Neural cell (in vitro differentiated cells): ENCODE data around the gene CANX. TPM values are rescaled to one million over a fixed set of nuclear protein-coding genes. Genes with fewer than 3 reads are reported as not detected.

Source experiments
- H2AFZ ChIP-seq: fragments of 200-600, 300-800 bp; sonication (generic), shearing (Covaris generic); 2 replicates; pipeline ENCODE4 v1.6.0; 2014; ENCODE audit warnings: low read depth, mild to moderate bottlenecking, antibody characterized with exemption, low read length, moderate library complexity
- H3F3A ChIP-seq: fragments of 200-600 bp; shearing (Covaris generic); 2 replicates; pipeline ENCODE4 v1.6.1; 2016; ENCODE audit warnings: mild to moderate bottlenecking, moderate library complexity, mixed read lengths, antibody characterized with exemption, low read length; ENCODE audit not compliant: insufficient read depth, poor library complexity, severe bottlenecking
- H3K27ac ChIP-seq: fragments of 200-600, 300-800 bp; sonication (generic), shearing (Covaris generic); 2 replicates; pipeline ENCODE4 v1.5.1; 2014; ENCODE audit warnings: mild to moderate bottlenecking, low read length, moderate library complexity
- H3K27me3 ChIP-seq: fragments of 300-800, 200-600 bp; sonication (generic), shearing (Covaris generic); 2 replicates; pipeline ENCODE4 v1.6.0; 2014; ENCODE audit warnings: mild to moderate bottlenecking, low read depth, low read length, moderate library complexity; ENCODE audit not compliant: insufficient read depth
- H3K36me3 ChIP-seq: fragments of 300-800, 200-600 bp; sonication (generic), shearing (Covaris generic); 2 replicates; pipeline ENCODE4 v1.5.1; 2014; ENCODE audit warnings: mild to moderate bottlenecking, antibody characterized with exemption, low read length, moderate library complexity; ENCODE audit not compliant: insufficient read depth
- H3K4me2 ChIP-seq: fragments of 300-800, 200-600 bp; sonication (generic), shearing (Covaris generic); 2 replicates; pipeline ENCODE4 v1.6.0; 2014; ENCODE audit warnings: mild to moderate bottlenecking, low read length
- H3K4me3 ChIP-seq: fragments of 300-800, 200-600 bp; sonication (generic), shearing (Covaris generic); 2 replicates; pipeline ENCODE4 v1.5.1; 2014; ENCODE audit warnings: mild to moderate bottlenecking, low read length, moderate library complexity
- H3K79me2 ChIP-seq: fragments of 200-600 bp; shearing (Covaris generic); replicated peaks from 2 replicates; pipeline ENCODE4 v1.6.0; 2014; ENCODE audit warnings: mild to moderate bottlenecking, low read length, moderate library complexity; ENCODE audit not compliant: insufficient read depth
- H3K9ac ChIP-seq: fragments of 300-800, 200-600 bp; sonication (generic), shearing (Covaris generic); 2 replicates; pipeline ENCODE4 v1.6.1; 2016; ENCODE audit warnings: mild to moderate bottlenecking, low read length, mixed read lengths
- H3K9me2 ChIP-seq: fragments of 200-600 bp; shearing (Covaris generic); 2 replicates; pipeline ENCODE4 v1.6.1; 2016; ENCODE audit warnings: mild to moderate bottlenecking, low read length, mixed read lengths; ENCODE audit not compliant: insufficient read depth
- H3K9me3 ChIP-seq: fragments of 200-600, 300-800 bp; sonication (generic), shearing (Covaris generic); 2 replicates; pipeline ENCODE4 v1.6.1; 2016; ENCODE audit warnings: mild to moderate bottlenecking, mixed run types, low read length, moderate library complexity, mixed read lengths
- H4K20me1 ChIP-seq: fragments of 200-600 bp; shearing (Covaris generic); 2 replicates; pipeline ENCODE4 v1.6.1; 2016; ENCODE audit warnings: mild to moderate bottlenecking, mixed run types; ENCODE audit not compliant: insufficient read depth
- CTCF ChIP-seq: fragments of 450-650 bp; IDR thresholded peaks from 2 replicates; pipeline ENCODE4 v1.5.1; 2014; ENCODE audit warnings: antibody characterized with exemption, mild to moderate bottlenecking, moderate library complexity; ENCODE audit not compliant: poor library complexity, severe bottlenecking
- EP300 ChIP-seq: fragments of 450-650 bp; conservative IDR thresholded peaks from 2 replicates; pipeline ENCODE4 v1.6.1; 2014; ENCODE audit warnings: antibody characterized with exemption, mild to moderate bottlenecking, moderate library complexity; ENCODE audit not compliant: poor library complexity, severe bottlenecking
- EZH2 ChIP-seq: fragments of 200-600, 300-800 bp; shearing (Covaris generic), sonication (generic); IDR thresholded peaks from 2 replicates; pipeline ENCODE4 v1.6.1; 2014; ENCODE audit warnings: antibody characterized with exemption, low read length, borderline replicate concordance, mild to moderate bottlenecking; ENCODE audit not compliant: insufficient read depth, poor library complexity, severe bottlenecking
- MXI1 ChIP-seq: fragments of 450-650 bp; conservative IDR thresholded peaks from 2 replicates; pipeline ENCODE4 v1.6.1; 2014; ENCODE audit warnings: antibody characterized with exemption, mild to moderate bottlenecking; ENCODE audit not compliant: poor library complexity, severe bottlenecking
- POLR2AphosphoS5 ChIP-seq: IDR thresholded peaks from 2 replicates; pipeline ENCODE4 v1.6.1; 2012
- RAD21 ChIP-seq: fragments of 450-650 bp; conservative IDR thresholded peaks from 2 replicates; pipeline ENCODE4 v1.6.1; 2014; ENCODE audit warnings: antibody characterized with exemption, mild to moderate bottlenecking, moderate library complexity
- REST ChIP-seq: IDR thresholded peaks from 2 replicates; pipeline ENCODE4 v1.6.1; 2012; ENCODE audit warnings: borderline replicate concordance
- SMC3 ChIP-seq: fragments of 450-650 bp; conservative IDR thresholded peaks from 2 replicates; pipeline ENCODE4 v1.6.1; 2014; ENCODE audit warnings: antibody characterized with exemption, mild to moderate bottlenecking, moderate library complexity; ENCODE audit not compliant: poor library complexity
- TAF1 ChIP-seq: IDR thresholded peaks from 2 replicates; pipeline ENCODE4 v1.6.1; 2012; ENCODE audit warnings: low read depth
- polyA plus RNA-seq: library from polyadenylated mRNA; depleted of rRNA; stranded (reverse); fragments of >200 nt; gene quantifications from 2 replicates; pipeline ENCODE4 v1.2.3, GENCODE V29; 2014

Gene CANX
- polyA plus RNA-seq, 1 donor from 2014 or later = 232 TPM

GRCh38 chr5:179771311-179771895 is 72.6 kb downstream of the CANX start:
- H2AFZ ChIP-seq = no peak overlapping the region
- H3K4me3 ChIP-seq = no peak overlapping the region
- no peaks in the 10 kb centered on the region for H4K20me1 ChIP-seq
- H3K27me3 ChIP-seq = no peaks in the 10 kb centered on the region
- H3K36me3 ChIP-seq = peaks cover 8% of the 10 kb centered on the region
- H3K79me2 ChIP-seq = peaks cover 9% of the 10 kb centered on the region
- H3K9me3 ChIP-seq = no peaks in the 10 kb centered on the region
- H3K27ac ChIP-seq = no peak overlapping the region
- no peak for TF ChIP-seq SMC3
- TF ChIP-seq REST = no peak
- TF ChIP-seq RAD21 = no peak
- no peak for TF ChIP-seq CTCF
- no peak for TF ChIP-seq TAF1
- no peak for TF ChIP-seq POLR2AphosphoS5
- TF ChIP-seq EZH2 = no peak
- no peaks in the 10 kb centered on the region for H3F3A ChIP-seq
- no peak overlapping the region for H3K9ac ChIP-seq
- H3K4me2 ChIP-seq = no peak overlapping the region
- no peaks in the 10 kb centered on the region for H3K9me2 ChIP-seq

GRCh38 chr5:179772351-179772750 is 73.6 kb downstream of the CANX start:
- Histone ChIP-seq H4K20me1 (no peaks in the 10 kb centered on the region), H3K27me3 (no peaks in the 10 kb centered on the region), H3K4me3 (no peak overlapping the region), H3K36me3 (peaks cover 8% of the 10 kb centered on the region), H3K27ac (no peak overlapping the region), H3K79me2 (no peaks in the 10 kb centered on the region), H2AFZ (no peak overlapping the region), H3K9me2 (no peaks in the 10 kb centered on the region), H3K9ac (no peak overlapping the region), H3K4me2 (no peak overlapping the region), H3K9me3 (no peaks in the 10 kb centered on the region), H3F3A (no peaks in the 10 kb centered on the region)
- TF ChIP-seq POLR2AphosphoS5 (no peak), EP300 (no peak), CTCF (no peak), MXI1 (no peak), SMC3 (no peak), EZH2 (no peak), TAF1 (no peak), RAD21 (no peak), REST (no peak)
